ENCODE data around the gene PNPLA8.
A peak's percentile ranks its signal among the peaks of the same experiment; 100 is the strongest.
"Not testable (repeated sequence)": the region's sequence is repeated elsewhere in the genome, so short reads cannot be mapped to it uniquely, and the experiment has no call there.

The PNPLA8 gene

DNA sequence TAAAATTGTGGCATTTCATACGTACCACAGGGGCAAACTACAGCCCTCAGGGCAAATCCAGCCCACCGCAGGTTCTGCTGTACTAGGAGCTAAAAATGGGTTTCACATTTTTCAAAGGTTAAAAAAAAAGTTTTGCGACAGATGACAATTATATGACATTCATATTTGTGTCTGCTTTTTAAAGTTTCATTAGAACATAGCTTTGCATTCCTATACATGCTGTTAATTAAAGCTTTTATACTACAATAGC lies 758 bp upstream of the PNPLA8 start:
- no peak for DNase-seq

DNA sequence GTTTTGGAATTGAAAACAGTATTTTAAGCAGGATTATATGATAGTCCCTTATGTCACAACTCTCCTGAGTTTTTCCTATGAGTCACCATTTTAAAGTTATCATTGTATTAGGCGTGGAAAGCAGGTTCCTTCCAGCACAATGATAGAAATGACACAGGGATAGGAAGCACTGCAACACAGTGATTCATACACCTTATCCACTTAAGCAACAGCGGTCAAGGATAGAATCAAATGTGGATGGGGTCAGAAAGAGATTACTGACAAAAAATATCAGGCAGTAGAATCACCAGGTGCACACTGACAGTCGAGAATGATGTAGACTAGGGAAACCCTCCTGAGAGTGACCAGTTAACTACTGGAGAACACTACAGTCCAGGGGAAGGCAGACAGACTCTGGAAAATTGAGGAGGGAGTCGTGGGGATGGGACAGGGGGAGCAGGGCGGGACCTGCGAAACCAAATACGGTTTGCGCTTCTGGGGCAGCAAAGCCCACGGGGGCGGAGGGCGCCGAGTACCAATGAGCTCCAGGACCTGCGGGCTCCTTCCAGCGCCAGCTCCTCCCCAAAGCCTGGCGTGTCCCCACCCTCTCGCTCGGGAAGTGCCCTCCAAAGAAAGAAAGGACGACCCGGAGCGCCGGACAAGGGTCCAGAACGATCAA lies 479 bp downstream of the PNPLA8 start:
- no peak for DNase-seq

DNA sequence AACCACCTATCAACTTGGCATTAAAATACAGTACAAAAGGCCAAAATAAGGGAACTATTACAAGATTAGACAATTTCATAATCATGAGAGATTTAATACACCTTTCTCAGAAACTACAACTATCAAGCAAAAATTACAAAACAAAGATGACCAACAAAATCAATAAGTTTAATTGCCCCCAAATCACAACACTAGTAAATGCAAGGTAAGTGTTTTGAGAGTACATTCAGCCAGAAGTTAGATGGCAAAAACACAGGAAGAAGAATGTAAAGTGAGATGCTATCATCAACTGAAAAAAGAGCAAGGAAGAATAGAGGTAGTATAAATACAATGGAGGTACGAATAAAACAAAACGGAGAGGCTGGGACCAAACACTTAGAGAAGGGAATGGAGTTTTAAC lies 3.2 kb downstream of the PNPLA8 start:
- DNase-seq: no peak

DNA sequence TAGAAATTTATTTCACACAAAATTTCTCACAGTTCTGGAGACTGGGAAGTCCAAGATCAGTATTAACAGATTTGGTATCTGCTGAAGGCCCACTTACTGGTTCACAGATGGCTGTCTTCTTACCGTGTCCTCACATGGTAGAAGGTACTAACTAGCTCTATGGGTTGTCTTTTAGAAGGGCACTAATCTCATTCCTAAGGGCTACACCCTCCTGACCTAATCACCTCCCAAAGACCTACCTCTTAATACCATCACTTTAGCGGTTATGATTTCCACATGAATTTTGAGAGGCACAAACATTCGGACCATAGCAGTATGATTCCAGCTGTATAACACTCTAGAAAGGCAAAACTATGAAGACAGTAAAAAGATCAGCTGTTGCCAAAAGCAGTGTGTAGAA lies 8.0 kb downstream of the PNPLA8 start:
- no peak for DNase-seq

DNA sequence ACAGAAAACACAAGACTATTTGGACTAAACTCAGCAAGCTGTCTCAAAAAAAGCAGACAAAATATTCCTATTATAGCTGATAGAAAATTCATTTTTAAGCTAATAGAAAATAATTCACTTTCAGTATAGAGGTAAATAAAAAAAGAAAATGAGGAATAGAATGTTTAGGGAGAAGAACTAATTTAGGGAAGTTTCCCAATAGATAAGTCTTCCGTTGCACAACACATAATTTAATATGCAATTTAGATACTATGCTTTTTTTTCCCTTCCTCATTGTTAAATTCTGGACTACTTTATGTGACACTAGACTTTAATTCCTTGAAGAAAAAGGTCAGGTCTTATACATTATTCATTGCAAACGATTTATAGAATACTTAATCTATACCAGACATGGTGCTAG lies 10.3 kb downstream of the PNPLA8 start:
- DNase-seq: no peak

DNA sequence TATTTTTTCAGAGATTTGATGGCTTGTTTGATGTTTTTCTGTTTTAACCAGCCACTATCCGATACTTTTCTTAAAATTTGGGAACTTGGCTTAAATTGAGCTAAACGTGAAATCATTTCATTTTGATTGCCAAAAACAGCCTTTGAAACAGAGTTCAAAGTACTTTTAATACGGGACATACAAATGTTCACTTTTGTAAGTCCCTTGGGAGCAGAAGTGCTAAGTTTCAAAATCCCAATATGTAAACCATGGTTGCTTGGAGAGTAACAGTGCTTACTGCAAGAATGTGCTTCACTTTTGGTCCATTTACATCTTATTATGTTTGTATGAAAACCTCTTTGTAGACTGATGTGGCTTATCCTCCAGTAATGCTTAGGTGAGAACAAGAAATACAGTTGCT lies 10.9 kb downstream of the PNPLA8 start:
- DNase-seq: no peak

DNA sequence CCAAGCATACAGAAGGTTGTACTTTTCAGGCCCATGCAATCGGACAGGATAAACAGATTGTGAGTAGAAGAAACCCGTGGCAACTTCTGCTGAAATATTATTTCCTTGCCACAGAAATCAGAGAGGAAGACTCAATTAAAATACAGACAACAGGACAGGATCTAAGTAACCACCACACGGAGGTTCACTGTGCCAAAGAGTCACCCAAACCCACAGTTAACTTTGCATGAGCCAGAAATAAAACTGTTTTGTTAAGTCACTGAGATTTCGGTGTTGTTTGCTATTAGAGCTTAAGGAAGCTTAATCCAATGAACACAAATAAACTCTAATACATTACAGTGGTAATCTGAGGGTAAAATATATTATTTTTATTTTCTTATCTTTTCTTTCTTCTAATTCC lies 14.0 kb downstream of the PNPLA8 start:
- no peak for DNase-seq

DNA sequence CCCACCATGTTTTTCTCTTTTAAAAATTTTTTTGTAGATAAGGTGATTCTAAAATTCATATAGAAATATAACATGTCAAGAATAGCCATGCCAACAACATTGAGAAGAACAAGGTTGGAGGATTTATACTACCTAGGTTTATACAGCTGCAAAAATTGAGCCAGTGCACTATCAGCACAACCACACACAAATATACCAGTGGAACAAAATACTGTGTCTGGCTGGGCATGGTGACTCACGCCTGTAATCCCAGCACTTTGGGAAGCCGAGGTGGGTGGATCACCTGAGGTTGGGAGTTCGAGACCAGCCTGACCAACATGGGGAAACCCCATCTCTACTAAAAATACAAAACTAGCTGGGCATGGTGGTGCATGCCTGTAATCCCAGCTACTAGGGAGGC lies 21.4 kb downstream of the PNPLA8 start:
- DNase-seq: not testable (repeated sequence)

DNA sequence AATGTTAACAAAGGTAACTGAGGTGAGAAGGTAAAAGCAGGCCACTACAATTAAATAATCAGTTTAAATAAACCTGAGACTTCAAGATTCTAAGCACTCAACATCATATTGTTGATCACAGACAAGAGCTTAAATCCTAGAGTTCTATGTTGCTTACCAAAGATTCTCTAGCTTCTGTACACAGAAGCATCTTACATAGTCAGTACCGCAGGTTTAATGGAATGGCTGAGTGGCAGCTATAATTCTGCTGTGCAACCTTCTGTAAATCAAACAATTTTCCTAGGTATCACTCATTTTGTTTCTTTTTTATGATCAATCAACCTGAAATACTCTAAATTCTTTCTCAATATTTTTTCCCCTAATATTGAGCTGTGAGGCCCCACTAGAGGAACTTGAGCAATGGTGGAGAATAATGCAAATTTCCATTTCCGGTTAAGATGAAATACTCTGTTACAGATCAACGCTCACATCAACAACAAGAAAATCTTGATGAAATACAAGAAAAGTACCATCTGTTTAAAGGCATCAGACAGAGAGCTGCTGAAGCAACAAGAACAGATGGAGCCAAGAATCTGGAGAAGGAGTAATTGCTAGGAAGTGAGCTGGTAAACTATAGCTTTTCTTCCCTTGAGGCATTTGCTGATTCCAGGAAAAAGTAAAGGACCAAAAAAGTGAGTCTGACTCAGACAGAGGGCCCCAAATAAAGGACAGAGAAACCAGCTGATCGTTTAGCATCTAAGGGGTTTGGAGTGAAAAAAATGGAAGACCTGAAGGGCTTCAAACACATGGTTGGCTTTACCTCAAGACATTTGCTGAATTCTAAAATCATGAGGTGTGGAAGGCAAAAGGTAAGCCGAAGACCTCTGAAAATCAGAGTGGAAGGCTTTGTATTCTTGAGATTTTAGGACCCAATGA lies 22.6 kb downstream of the PNPLA8 start:
- no peak for DNase-seq

DNA sequence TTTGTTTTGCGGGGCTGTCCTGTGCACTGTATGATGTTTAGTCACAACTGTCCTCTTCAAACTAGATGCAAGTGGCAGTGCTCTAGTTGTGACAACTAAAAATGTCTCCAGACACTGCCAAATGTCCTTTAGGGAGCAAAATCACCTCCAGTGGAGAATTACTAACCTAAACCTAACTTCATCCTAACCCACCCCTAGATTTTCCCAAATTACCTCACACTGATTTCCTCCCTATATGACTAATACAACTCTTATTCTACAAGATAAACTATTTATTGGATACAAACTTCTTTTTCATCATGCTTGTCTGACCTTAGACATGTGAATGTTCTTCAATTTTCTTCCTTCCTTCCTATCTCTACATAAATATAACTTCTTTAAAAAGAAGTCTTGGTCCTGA lies 26.4 kb downstream of the PNPLA8 start:
- no peak for DNase-seq

DNA sequence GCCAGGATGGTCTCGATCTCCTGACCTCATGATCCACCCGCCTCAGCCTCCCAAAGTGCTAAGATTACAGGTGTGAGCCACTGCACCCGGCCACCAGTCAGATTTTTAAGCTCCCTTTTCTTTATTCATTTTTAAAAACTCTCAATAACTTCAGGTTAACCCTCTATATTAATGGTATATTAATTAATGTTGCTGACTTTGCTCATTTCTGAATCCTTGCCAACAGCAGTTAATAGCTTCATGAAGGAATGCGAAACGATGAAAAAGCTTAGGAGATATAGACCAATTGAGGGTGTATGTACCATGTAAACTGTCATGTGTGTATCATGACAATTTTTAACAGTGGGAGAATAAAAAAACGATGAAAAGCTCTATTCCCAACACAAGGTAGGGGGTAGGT lies 27.5 kb downstream of the PNPLA8 start:
- DNase-seq: no peak

DNA sequence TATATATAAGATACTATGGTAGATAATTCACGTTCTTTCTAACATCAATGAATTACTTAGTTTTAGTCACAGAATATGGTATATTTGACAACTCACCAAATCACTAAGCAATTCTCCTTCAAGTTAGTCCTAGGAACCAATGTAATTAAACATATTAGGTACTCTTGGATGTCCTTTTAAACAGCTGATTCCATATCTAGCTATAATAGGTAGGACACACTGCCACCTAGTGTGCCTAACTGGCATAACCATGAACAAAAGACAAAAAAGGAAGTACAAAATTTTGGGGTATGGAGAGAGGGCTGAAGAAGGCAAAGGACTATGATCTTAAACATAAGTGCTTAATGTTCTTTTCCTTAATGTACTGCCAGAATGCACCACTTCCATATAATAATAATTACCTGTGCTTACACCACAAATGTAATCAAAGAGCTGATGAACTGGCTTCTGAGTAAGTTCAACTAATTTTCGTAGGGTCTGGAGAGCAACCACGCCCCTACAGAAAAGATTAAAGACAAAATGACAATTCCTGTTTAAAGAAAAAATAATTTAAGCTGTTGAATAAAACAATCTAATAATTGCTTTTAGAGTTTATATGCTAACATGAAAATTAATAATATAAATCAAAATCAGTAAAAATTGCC lies 28.7 kb downstream of the PNPLA8 start:
- peak; percentile 44 for DNase-seq

DNA sequence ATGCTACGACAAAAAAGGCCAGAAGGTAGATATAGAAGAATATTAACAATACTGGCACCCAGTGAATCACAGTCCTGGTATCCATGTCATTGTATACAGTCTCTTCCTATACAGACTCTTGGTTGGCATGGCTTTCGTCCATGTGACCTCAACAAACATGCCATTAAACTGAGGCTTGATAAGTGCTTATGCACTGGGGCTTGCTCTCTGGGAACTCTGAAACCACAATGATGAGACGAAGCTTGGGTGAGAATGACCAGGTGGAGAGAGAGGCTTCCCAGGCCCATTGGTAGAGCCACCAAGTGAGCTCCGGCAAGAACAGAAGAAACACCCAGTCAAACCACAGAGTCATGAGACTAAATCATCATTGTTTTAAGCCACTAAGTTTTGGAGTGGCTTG lies 33.2 kb downstream of the PNPLA8 start:
- no peak for DNase-seq

DNA sequence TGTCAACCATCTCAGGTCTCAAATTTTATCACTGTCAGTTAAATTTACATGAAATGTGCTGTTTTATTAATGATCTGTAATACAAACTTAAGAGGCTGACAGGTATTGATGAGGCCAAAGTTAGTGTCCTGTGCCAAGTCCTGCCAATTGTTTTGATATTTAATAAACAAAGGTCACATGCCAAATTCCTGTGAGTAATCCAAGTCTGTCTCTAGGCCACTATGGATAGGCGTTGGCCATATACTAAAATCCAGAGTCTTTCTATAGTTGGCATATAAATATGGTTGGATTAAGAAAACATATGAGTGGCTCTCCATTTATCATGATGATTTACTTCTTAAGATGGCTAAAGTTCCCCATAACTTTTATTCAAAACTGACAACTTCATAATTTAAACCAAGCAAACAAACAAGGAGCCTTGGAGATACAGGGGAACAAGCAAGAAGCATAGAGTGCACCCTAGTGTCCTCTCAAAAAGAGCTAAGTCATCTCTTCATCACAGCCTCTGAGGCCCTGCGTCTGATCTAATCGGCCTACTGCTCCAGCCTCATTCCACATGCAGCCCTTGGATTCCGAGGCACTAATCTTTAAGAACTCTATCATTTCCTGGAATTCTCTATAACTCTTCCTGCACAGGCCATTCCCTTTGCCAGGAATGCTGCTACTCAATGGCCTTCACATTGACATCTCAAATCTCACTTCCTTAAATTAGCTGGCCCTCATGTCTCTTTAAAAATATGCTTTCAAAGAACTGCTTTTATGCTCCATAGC lies 37.0 kb downstream of the PNPLA8 start:
- no peak for DNase-seq

DNA sequence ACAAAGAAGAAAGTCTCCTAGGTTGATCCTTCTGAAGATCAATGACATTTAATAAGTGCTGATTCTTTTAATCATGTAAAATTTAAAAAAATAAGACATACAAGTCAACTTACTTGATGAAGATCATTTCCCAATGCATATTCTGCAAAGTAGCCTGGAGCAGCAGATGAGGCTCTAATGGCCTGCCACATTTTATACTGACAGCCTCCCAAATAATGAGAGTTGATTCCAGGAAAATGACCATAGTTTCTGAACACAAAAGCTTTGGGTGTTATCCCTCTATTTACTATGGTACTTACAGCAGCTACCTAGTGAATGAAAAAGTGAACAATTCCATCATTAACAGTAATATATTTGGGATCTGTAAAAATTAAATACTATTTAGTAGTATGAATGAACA lies 38.3 kb downstream of the PNPLA8 start:
- DNase-seq: no peak

DNA sequence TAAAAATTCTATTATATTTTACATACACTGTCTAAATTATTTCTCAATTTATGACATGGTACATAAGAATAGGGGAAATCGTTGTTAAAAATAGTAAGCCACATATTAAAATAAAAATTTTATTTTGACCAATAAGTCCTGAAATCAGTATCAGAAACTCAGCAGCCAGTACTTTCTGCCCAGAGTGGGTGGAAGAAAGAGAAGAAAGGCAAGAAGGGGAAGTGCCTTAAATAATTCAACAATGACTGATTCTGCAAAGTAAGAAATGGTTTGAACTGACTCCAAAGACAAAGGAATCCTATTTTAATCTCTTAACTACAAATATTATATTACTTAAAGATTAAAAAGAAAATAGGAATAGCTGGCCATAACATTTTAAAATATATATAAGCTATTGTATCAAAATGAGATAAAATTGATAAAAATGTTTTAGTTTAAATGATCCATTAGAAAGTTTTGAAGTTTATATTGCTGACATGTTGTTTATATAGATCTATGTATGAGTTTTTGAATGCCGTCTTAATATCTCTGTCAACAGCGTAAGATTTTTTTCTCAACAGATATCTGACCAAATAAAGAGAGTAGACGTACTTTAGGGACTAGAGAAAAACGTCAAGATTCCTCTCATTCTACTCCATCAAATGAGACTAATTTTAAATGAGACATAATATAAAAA lies 39.5 kb downstream of the PNPLA8 start:
- DNase-seq: no peak

DNA sequence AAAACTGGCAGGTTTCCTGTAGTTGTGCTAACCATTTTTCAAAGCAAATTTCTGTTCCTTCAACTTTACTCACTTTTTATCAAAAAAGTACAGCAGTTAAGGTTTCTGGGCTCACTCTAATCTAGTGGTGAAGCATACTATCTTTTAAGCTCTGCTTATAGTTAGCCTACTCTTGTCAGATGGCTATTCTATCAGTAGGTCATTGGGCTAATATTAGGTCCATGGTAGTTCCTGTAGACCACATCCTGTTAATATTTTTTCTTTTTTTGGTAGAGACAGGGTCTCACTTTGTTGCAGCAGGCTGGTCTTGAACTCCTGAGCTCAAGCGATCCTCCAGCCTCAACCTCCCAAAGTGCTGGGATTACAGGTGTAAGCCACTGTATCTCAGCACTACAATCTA lies 41.8 kb downstream of the PNPLA8 start:
- no peak for DNase-seq

DNA sequence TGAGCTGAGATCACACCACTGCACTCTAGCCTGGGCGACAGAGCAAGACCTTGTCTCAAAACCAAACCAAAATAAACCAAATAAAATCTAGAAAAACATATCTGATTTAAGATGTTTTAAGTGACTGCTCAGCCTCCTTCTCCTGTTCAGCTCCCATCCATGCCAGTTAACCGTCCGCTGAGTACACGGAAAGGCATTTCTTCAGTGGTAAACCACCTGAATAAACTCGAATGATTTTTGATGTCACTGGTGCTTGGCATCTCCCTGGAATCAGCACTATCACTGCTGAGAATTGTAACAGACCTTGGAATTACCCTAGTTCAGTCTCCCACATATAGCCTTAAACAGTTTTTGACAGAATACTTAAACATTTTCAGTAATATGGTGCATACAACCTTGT lies 45.6 kb downstream of the PNPLA8 start:
- DNase-seq: no peak

DNA sequence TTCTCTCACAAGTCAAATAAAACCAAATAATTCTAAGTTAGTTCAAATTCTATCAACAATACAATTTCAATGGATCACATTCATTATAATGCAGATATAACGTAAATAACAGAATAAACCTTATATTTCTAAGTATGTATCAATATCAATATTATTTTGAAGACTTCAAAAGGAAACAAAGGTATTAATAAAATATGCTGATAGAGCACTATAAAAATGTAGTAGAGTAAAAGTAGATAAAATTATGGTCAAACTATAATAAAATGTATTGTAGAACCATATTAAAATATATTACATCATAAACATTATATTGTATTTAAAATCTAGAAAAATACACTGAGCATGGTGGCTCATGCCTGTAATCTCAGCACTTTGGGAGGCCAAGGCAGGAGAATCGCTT lies 46.2 kb downstream of the PNPLA8 start:
- DNase-seq: no peak

DNA sequence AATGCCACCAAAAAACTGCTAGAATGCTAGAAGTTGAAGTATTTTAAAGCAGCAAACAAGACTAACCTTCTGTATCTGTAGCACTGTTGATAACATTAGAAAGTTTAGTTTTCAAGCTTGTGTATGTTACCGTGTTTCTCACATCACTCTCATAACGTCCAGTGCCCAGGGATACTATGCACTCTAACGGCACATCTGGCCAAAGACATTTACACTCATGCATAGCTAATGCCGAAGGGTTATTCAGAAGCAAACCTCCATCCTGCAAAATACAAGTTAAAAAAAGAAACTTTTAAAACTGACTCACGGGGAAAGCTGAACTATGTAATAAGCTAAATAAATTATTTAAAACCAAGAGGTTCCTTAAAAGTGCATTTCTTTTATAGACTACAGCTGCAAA lies 46.8 kb downstream of the PNPLA8 start:
- DNase-seq: no peak

DNA sequence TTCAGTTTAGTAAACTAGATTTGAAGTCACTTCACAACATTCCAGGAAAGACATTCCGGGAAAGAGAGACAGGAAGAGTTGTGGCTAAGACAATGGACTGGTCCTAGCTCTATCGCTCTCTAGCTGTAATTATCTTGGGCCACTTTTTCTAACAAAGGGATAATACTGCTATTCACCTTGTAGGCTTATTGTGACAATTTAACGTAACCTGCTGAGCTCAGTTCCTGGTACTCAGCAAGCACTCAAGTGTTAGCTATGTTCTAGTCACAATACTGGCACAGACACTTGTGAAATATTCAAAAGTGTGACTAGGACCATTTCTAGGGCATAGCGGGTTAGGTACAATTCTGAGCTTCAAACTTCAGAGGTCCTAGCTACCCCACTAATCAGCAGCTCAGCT lies 57.7 kb downstream of the PNPLA8 start:
- DNase-seq: no peak

DNA sequence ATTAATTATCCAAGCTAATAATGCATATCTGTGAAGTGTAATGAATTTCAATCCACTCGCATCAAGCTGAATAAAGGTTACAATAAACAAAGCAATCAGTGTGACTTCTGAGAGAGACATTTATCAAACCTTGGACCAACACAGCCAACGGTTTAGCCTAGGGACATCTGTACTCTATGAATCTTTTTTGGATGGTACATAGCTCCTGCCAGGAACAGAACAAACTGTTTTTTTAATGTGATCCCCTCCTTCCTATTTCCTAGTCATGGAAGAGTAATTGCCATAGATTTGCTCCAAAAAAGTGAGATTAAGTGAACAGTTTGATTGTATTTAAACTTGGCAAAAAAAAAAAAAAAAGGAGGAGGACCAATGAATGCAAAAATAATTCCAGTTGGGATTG lies 58.5 kb downstream of the PNPLA8 start:
- no peak for DNase-seq

DNA sequence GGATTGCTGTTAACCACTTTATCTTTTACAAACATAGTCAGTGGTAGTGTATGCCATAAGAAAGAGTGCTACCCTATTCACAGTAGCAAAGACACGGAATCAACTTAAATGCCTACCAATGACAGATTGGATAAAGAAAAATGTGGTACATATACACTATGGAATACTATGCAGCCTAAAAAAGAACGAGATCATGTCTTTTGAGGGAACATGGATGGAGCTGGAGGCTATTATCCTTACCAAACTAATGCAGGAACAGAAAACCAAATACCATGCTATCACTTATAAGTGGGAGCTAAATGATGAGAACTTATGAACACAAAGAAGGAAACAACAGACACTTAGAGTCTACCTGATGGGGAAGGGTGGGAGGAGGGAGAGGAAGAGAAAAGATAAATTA lies 59.6 kb downstream of the PNPLA8 start:
- not testable (repeated sequence) for DNase-seq

Measured in activated T-cell treated with anti-CD3 and anti-CD28 coated beads for 4 hours (primary cell).